IPS-20b (cell line): ENCODE results near the gene TMC5.
A peak's percentile ranks its signal among the peaks of the same experiment; 100 is the strongest.
"Not testable (repeated sequence)": the region's sequence is repeated elsewhere in the genome, so short reads cannot be mapped to it uniquely, and the experiment has no call there.

Experiments used
- H3K27ac ChIP-seq: one replicate; pipeline ENCODE4 v1.5.1; 2013; ENCODE audit warnings: low read length
- H3K27me3 ChIP-seq: 2 replicates; pipeline ENCODE4 v1.6.1; 2013; ENCODE audit warnings: mild to moderate bottlenecking, low read length, inconsistent platforms; ENCODE audit not compliant: insufficient read depth
- H3K36me3 ChIP-seq: 2 replicates; pipeline ENCODE4 v1.6.1; 2013; ENCODE audit warnings: low read depth, mild to moderate bottlenecking, inconsistent platforms, low read length, moderate library complexity; ENCODE audit not compliant: insufficient read depth
- H3K4me1 ChIP-seq: 2 replicates; pipeline ENCODE4 v1.6.1; 2013; ENCODE audit warnings: mild to moderate bottlenecking, control low read depth, inconsistent platforms, low read length, moderate library complexity; ENCODE audit not compliant: insufficient read depth
- H3K4me3 ChIP-seq: 2 replicates; pipeline ENCODE4 v1.5.1; 2013; ENCODE audit warnings: mild to moderate bottlenecking, low read length, inconsistent platforms
- H3K9ac ChIP-seq: 2 replicates; pipeline ENCODE4 v1.6.1; 2013; ENCODE audit warnings: low read depth, mild to moderate bottlenecking, inconsistent platforms, low read length, moderate library complexity
- H3K9me3 ChIP-seq: 2 replicates; pipeline ENCODE4 v1.6.1; 2013; ENCODE audit warnings: mild to moderate bottlenecking, low read depth, low read length, inconsistent platforms; ENCODE audit not compliant: insufficient read depth

The TMC5 gene

GRCh38 chr16:19410435-19411171, 7.1 kb upstream of the TMC5 start:
- H3K27ac ChIP-seq: no peak overlapping the region
- H3K27me3 ChIP-seq: peaks cover 22% of the 10 kb centered on the region
- peaks cover 18% of the 10 kb centered on the region; the same call in 1 of the 2 replicates for H3K9me3 ChIP-seq
- H3K9ac ChIP-seq: peak overlapping the region; percentile 63; the same call in 1 of the 2 replicates
- peaks cover 3% of the 10 kb centered on the region; the same call in 1 of the 2 replicates for H3K4me1 ChIP-seq
- H3K4me3 ChIP-seq: peak overlapping the region; percentile 69
- no peaks in the 10 kb centered on the region for H3K36me3 ChIP-seq

- Histone ChIP-seq H3K27me3 (peaks cover 22% of the 10 kb centered on the region), H3K36me3 (no peaks in the 10 kb centered on the region), H3K9me3 (peaks cover 18% of the 10 kb centered on the region; the same call in 1 of the 2 replicates), H3K4me3 (peak overlapping the region; percentile 69), H3K4me1 (peaks cover 3% of the 10 kb centered on the region; the same call in 1 of the 2 replicates), H3K27ac (no peak overlapping the region), H3K9ac (peak overlapping the region; percentile 63; the same call in 1 of the 2 replicates)
Observed at GRCh38 chr16:19411298-19411697, 6.4 kb upstream of the TMC5 start.

- Histone ChIP-seq H3K27me3 (peaks cover 22% of the 10 kb centered on the region), H3K9me3 (peaks cover 17% of the 10 kb centered on the region; the same call in 1 of the 2 replicates)
- not testable (repeated sequence) for H3K4me3 ChIP-seq, H3K36me3 ChIP-seq, H3K27ac ChIP-seq, H3K4me1 ChIP-seq, H3K9ac ChIP-seq
Observed at GRCh38 chr16:19412055-19412454, 5.6 kb upstream of the TMC5 start.

- no peaks in the 10 kb centered on the region for H3K36me3 ChIP-seq
- H3K4me1 ChIP-seq: no peaks in the 10 kb centered on the region; the same call in 1 of the 2 replicates
- peaks cover 15% of the 10 kb centered on the region for H3K27me3 ChIP-seq
- H3K27ac ChIP-seq: no peak overlapping the region
- no peak overlapping the region for H3K9ac ChIP-seq
- H3K4me3 ChIP-seq: no peak overlapping the region
- H3K9me3 ChIP-seq: no peaks in the 10 kb centered on the region
Observed at GRCh38 chr16:19415461-19415860, 2.2 kb upstream of the TMC5 start.

GRCh38 chr16:19415918-19416317, 1.8 kb upstream of the TMC5 start:
- H3K27ac ChIP-seq: no peak overlapping the region

GRCh38 chr16:19418200-19418599, 517 bp downstream of the TMC5 start:
- Histone ChIP-seq H3K9me3 (no peaks in the 10 kb centered on the region), H3K4me1 (no peaks in the 10 kb centered on the region), H3K27ac (no peak overlapping the region), H3K9ac (no peak overlapping the region), H3K27me3 (no peaks in the 10 kb centered on the region), H3K4me3 (no peak overlapping the region), H3K36me3 (no peaks in the 10 kb centered on the region)

More at GRCh38 chr16:19415918-19416317, 1.8 kb upstream of the TMC5 start:
- no peaks in the 10 kb centered on the region for H3K9me3 ChIP-seq
- no peak overlapping the region for H3K9ac ChIP-seq
- H3K27me3 ChIP-seq: peaks cover 12% of the 10 kb centered on the region
- no peaks in the 10 kb centered on the region for H3K36me3 ChIP-seq
- no peak overlapping the region for H3K4me3 ChIP-seq
- H3K4me1 ChIP-seq: no peaks in the 10 kb centered on the region; the same call in 1 of the 2 replicates

GRCh38 chr16:19419698-19420075, 2.0 kb downstream of the TMC5 start:
- Histone ChIP-seq H3K9ac (no peak overlapping the region), H3K27ac (no peak overlapping the region), H3K9me3 (no peaks in the 10 kb centered on the region), H3K36me3 (no peaks in the 10 kb centered on the region), H3K4me3 (no peak overlapping the region), H3K4me1 (no peaks in the 10 kb centered on the region), H3K27me3 (no peaks in the 10 kb centered on the region)

GRCh38 chr16:19424478-19424877, 6.8 kb downstream of the TMC5 start:
- no peak overlapping the region for H3K4me3 ChIP-seq
- no peaks in the 10 kb centered on the region for H3K36me3 ChIP-seq
- H3K27me3 ChIP-seq: no peaks in the 10 kb centered on the region
- no peak overlapping the region for H3K27ac ChIP-seq
- H3K9ac ChIP-seq: no peak overlapping the region
- no peaks in the 10 kb centered on the region for H3K4me1 ChIP-seq
- no peaks in the 10 kb centered on the region for H3K9me3 ChIP-seq

GRCh38 chr16:19430345-19430744, 12.7 kb downstream of the TMC5 start:
- no peaks in the 10 kb centered on the region for H3K9me3 ChIP-seq
- H3K27ac ChIP-seq: no peak overlapping the region
- no peak overlapping the region for H3K4me3 ChIP-seq
- no peak overlapping the region for H3K9ac ChIP-seq
- no peaks in the 10 kb centered on the region for H3K27me3 ChIP-seq
- H3K36me3 ChIP-seq: no peaks in the 10 kb centered on the region
- peaks cover 5% of the 10 kb centered on the region; the same call in 1 of the 2 replicates for H3K4me1 ChIP-seq

- no peak overlapping the region for H3K9ac ChIP-seq
- no peaks in the 10 kb centered on the region for H3K9me3 ChIP-seq
- H3K36me3 ChIP-seq: no peaks in the 10 kb centered on the region
- no peak overlapping the region for H3K4me3 ChIP-seq
- H3K4me1 ChIP-seq: peaks cover 5% of the 10 kb centered on the region; the same call in 1 of the 2 replicates
- no peak overlapping the region for H3K27ac ChIP-seq
- no peaks in the 10 kb centered on the region for H3K27me3 ChIP-seq
Observed at GRCh38 chr16:19431636-19432340, 14.1 kb downstream of the TMC5 start.

- H3K27me3 ChIP-seq: no peaks in the 10 kb centered on the region
- H3K9me3 ChIP-seq: no peaks in the 10 kb centered on the region
- peaks cover 5% of the 10 kb centered on the region; the same call in 1 of the 2 replicates for H3K4me1 ChIP-seq
- H3K36me3 ChIP-seq: no peaks in the 10 kb centered on the region
- no peak overlapping the region for H3K9ac ChIP-seq
- H3K4me3 ChIP-seq: no peak overlapping the region
- no peak overlapping the region for H3K27ac ChIP-seq
Observed at GRCh38 chr16:19432429-19432828, 14.7 kb downstream of the TMC5 start.

- H3K4me3 ChIP-seq: no peak overlapping the region
Observed at GRCh38 chr16:19434584-19434983, 16.9 kb downstream of the TMC5 start.

More at GRCh38 chr16:19434584-19434983, 16.9 kb downstream of the TMC5 start:
- H3K9ac ChIP-seq: no peak overlapping the region
- H3K4me1 ChIP-seq: peaks cover 5% of the 10 kb centered on the region; the same call in 1 of the 2 replicates
- H3K9me3 ChIP-seq: no peaks in the 10 kb centered on the region
- no peaks in the 10 kb centered on the region for H3K36me3 ChIP-seq
- no peak overlapping the region for H3K27ac ChIP-seq
- no peaks in the 10 kb centered on the region for H3K27me3 ChIP-seq
